ENCODE measurements around the gene MRPS34.

MRPS34 gene

DNA sequence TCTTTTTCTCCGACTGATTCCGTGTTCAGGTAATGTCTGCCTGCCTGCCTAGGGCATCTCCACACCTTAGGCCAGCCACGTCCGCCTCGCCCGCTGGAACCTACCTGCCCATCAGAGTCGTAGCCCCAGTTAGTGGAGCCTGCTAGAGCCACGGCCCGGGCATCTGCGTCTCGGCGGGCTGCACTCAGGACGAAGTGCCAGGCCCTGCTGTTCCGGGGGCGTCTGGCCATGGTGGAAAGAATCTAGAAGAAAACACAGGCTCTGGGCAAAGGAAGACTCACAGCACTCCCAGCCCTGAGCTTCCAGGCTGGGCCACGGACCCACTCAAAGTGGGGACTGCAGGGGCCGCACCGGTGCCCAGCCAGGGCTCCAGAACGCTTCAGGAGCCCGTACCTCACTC lies 8.3 kb upstream of the MRPS34 start:
- DNase-seq (ENCODE audit: low read depth) = no peak

DNA sequence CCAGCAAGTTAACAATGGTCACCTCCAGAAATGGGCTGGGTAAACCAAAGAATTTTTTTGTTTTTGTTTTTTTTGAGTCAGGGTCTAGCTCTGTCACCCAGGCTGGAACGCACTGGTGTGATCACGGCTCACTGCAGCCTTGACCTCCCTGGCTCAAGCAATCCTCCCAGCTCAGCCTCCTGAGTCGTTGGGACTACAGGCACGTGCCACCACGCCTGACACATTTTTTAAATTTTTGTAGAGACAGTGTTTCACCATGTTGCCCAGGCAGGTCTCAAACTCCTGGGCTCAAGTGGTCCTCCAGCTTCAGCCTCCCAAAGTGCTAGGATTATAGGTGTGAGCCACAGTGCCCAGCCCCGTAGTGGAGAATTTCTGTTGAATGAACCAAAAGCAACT lies 7.7 kb upstream of the MRPS34 start:
- DNase-seq (ENCODE audit: low read depth) = no peak

DNA sequence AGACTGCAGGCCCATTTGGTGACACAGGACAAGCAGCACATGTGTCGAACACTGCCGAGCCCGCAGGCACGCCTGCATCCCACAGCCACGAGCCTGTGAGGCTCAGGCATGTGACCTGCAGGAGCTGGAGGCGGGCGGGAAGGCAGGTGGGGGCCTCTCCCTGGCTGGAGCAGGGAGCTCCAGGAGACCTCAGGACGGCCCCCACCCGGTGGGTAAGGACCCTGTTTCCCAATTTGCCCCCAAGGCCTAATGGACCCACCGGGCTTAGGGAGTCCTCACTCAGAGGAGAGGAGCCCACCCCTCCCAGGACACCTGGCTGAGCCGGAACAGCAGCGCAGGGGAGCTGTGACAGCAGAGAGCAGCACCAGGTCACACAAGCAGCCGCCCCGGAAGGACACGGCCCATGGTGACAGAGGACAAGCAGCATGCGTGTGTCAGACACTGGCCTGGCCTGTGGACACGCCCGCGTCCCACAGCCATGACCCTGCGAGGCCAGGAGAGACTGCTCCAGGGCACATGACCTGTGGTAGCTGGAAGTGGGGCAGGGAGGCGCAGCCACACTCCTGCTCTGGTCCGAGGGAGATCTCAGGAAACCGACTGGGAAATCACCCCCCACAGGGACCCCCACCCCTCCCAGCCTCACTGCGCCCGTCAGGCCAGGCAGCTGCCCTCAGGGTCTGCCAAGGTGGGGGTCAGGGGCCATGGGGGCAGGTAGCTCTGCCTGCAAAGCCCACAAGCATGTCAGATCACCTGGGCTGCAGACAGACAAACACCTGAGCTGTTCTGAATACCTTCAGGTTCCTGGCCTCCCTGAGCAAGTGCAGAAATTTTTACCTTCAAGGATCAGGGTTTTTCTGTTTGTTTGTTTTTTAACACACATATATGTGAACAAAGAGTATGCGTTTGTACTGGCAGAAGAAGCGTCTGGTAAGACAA lies 7.1 kb upstream of the MRPS34 start:
- DNase-seq (ENCODE audit: low read depth) = no peak

DNA sequence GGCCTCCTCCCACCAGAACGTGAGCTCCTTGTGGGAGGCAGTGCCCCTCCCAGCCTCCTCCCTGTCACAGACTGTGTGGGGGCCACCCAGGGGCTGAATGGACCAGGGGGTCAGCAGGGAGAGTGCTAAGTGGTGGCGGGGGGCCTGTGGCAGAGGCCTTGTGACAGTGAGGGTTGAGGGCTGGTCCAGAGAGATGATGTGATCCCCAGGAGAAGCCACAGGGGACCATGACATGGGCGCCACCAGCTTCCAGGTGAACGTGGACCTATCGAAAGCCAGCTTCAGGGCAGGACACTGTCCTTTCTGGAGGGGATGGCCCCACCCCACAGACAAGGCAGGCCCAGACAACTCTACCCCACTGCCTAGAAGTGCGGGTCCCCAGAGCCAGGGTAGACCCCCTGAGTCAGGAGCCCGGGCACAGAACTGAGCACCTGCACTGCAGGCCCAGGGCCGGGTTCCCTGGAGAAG lies 6.3 kb upstream of the MRPS34 start:
- no peak for DNase-seq (ENCODE audit: low read depth)

DNA sequence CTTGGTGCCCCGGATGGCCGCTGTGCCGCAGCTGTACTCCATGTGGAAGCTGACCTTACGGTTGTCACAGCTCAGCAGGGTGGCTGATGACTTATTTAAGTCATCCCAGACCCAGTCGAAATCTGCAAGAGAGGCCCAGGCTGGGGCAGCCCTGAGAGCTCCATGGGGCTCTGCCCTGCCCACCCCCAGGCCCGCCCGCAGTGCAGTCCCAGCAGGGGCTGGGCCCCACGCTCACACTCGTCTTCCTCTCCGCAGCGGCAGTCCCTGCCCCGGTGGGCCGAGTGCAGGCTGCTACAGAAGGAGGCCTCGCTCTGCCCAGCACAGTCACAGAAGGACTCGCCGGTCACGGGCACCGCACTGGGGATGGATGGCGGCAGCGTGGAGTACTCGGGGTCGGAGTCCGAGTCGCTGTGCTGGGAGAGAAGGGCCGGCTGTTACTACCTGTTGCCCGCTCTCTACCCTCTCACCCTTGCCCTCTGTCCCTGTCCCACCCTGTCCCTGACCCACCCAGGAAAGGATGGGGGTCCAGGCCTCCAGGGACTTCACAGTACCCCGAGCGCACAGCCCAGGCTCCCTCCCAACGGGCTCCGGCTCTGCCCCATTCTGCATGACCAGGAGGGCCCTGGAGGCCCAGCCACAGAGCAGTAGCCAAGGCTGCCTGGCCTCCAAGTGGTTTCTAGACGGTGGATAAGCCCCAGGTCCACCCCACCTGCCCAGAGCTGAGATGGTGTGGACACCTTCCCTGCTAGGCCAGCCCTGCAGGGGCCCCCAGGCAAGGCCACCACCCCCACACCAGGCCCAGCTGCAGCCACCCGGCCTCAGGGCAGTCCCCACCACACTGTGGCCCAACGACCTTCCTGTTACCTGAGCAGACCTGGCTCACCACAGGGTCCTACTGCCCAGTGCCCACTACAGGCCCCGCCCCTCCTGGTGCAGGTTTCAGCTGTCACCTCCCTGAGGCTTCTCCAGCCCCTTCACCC lies 5.6 kb upstream of the MRPS34 start:
- no peak for DNase-seq (ENCODE audit: low read depth)

DNA sequence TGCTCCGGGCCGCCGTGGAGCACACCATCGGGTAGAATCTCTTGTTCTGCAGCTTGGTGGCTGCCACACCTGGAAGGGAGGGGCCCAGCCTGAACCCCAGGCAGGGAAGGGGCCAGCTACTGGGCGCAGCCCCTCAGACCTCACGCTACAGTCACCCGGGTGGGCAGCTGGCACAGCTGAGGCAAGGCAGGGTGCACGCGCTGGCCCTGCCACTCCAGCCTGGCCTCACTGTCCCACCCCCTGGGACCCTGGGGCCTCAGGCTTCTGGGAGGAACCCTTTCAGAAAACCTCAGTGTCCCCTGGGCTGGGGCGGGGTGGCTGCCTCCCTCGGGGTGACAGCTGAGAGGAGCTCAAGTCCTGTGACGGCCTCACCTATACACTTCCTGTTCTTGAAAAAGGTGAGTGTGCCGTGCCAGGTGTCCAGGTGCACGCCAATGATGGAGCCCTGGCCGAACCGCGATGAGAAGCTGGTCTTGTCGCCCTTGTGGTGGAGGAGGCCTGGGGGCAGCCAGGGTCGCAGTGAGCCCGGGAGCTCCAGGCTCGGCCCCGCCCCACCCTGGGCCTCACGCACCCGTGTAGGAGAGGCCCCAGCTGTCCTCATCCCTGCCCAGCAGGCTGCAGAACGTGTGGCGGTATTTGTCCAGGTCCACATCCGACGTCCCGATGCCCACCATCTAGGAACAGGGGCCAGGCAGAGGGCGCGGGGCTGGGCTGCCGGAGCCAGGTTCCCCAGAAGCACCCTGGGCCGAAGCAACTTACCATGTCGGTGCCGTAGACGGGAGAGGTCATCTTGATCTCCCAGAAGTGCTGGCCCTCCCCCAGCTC lies 4.7 kb upstream of the MRPS34 start:
- no peak for DNase-seq (ENCODE audit: low read depth)

DNA sequence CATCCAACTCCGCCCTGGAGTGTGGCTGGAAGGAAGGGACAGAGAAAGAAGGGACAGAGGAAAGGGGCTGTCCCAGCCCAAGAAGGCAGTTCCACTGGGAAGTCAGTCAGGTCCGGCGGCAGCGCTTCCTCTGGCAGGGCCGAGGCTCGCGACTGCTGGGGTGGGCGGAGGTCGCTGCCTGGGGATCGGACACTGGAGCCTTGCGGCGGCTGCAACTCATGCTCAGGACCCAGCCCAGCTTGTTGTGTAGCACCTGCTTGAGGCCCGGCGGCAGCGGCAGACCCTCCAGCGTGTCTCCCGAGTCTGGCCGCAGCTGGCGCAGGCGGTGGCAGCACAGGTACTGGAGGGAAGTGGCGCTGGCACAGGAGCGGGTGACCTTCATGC lies 4.0 kb upstream of the MRPS34 start:
- no peak for DNase-seq (ENCODE audit: low read depth)

DNA sequence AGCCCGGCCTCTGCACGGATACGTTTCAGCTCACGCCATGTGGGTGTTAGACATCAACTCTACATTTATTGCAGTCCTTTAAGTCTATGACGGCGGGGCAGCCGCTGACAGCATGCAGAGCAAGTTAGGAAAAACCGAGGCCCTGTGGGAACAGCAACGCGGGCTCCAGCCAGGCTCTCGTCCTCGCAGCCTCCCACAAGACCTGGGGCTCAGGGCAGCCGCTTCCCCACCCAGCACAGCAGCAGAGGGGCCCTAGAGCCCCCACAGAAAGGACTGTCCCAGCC lies 3.7 kb upstream of the MRPS34 start:
- DNase-seq (ENCODE audit: low read depth) = no peak

DNA sequence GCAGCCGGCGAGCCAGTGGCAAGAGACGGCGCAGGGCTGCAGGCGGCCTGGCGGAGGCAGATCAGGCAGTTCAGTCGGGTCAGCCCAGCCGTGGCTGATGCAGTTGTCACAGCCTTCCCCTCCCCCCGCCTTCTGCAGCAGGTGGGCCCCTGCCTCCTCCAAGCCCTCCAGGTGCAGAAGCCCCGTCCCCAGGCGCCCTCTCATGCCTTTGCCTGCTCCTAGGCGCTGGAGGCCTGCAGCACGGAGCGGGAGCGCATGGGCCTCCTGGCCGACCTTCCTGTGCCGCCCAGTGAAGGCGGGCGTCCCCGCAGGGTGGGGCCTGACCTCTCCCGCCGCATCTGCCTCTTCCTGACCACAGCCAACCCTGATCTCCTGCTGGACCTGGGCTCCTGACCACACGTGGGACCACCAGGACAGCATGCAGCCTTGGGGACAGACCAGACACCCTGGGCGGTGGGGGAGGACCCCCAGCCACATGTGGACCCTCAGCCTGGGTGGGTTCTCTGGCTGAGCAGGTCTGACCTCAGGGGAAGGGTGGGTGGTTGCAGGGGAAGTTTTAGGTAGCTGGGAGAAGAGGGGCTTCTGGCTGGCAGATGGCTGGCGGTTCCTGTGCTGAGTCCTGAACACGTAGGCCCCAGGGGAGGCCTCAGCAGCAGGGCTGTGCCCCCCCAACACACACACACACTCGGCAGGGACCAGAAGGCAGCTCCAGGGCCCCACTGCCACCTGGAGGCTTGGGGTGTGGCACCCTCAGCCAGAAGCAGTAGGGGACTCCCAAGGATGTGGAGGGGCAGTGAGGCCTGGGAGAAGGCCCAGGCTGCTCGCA lies 3.1 kb upstream of the MRPS34 start:
- no peak for DNase-seq (ENCODE audit: low read depth)

DNA sequence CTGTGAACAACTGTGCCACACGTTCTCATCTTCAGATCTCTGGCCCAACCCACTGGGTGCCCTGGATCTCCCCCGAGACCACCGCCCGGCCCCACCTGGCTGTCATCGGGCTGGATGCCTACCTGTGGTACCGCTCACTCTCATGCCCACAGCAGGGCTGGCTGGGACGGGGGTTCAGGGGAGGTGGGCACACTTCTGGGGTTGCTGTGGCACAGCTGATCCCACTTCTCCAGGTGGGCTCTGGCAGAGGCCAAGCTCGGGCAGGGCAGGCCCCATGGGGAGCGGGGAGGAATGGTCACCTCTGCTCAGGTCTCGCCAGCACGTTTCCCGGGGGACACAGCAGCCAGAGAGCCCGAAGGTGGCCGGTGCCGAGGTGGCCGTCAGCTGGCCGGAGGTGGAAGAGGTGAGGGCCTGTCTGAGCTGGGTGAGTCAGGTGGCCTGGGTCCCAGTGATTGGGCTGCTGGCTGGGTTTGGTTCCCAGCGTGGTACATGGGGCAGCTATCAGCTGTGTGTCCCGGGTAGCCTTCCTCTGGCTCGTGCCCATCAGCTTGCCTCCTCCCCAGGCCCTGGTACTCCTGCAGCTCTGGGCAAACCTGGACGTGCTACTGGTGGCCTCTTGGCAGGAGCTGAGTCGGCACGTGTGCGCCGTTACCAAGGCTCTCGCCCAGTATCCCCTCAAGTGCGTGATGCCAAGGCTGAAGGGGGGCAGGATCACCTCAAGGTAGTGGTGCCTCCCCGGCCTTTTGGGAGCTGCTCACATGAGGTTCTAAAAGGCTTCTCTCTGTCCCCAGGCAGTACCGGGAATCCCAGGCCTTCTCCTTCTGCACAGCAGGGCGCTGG lies 2.3 kb upstream of the MRPS34 start:
- no peak for DNase-seq (ENCODE audit: low read depth)

DNA sequence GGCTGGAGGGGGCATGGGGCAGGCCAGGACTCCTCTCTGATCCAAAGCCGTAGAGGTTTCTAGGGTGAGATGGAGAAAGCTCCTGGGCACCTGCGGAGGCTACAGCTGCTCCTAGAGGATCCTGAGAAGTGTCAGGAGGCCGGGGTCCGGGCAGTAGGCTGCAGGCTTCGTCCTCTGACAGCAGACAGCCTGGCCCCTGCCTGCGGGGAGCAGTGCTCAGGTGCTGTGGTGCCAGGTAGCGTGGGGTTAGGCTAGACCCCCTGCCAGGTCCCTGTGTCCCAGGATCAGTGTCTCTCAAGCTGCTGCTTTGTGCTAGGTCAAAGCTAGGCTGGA lies 1.5 kb upstream of the MRPS34 start:
- no peak for DNase-seq (ENCODE audit: low read depth)

DNA sequence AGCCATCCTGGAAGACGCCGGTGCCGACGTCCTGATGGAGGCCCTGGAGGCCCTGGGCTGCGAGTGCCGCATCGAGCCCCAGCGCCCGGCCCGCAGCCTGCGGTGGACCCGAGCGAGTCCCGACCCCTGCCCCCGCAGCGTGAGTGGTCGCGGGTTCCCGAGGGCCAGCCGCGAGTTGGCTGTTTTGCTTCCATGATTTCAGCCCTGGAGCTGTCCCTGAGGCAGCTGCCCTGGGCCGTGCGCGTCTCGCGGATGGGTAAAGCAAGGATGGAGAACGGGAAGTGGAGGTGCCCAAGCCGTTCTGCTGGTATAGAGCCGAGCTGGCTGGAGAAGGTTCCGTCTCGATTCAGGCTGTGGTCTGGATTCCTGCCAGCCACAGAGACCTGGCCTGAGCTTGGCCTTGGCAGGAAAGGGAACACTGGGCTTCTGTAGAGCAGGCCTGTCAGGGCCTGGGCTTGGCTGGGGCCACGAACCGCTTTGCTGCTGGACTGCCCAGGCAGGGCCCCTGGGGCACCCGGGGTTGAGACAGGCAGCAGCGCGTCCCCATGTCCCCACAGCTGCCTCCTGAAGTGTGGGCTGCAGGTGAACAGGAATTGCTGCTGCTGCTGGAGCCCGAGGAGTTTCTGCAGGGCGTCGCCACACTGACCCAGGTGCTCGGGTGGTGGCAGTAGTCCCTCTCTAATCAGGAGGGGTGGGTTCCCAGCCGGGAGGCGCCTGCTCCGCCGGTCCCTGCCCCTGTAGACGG lies 941 bp upstream of the MRPS34 start:
- no peak for DNase-seq (ENCODE audit: low read depth)

DNA sequence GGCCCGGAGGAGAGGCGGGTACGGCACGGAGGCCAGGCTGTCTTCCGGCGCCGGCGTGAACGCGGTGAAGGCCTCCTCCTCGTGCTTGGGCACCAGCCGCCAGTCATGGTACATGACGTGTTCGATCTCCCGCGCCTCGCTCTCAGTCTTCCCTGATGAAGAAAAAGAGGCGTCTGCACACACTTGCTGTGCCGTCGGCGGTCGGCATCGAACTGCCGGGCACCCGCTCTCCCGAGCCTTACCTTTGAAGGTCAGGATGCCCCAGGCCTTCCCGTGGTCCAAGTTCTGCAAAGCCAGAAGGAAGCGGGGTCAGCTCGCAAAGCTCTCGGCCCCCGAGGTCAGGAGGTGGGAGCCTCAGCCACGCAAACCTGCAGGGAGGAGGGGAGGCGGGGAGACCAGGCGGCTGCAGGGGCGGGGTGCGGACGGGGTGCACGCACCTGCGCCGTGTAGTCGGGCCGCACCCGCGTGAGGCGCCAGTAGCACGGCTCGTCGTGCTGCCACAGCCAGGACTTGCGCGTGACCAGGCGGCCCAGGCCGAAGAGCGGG lies 499 bp downstream of the MRPS34 start, which contains the start of gene EME2:
Gene EME2, plus strand, starts transcription at position 449 of the 546 bp plus-strand sequence. CDS start 418 bp downstream, outside the sequence.
- DNase-seq (ENCODE audit: low read depth) = no peak

DNA sequence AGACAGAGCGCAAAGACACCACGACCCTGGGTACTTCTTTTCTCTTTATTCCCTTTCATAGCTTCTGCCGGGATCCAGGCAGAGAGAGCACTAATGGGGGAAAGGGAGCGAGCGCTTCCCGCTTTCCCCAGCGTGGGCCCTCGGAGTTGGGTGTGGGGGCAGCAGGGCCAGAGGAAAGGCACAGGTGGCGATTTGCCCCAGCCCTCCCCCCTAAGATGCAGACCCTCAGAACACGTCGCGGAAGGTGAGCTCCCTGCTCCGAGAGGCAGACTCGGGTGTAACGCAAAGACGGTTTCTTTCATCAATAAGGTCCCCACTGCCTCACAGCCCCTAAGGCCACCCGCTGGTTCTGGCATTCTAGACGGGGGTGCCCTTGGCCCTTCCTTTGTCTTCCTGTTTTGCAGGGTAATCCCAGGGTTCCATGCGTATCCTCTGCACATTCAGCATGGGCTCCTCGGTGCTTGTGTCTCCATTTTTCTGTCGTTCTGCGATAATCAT lies 1.0 kb downstream of the MRPS34 start:
- no peak for DNase-seq (ENCODE audit: low read depth)

DNA sequence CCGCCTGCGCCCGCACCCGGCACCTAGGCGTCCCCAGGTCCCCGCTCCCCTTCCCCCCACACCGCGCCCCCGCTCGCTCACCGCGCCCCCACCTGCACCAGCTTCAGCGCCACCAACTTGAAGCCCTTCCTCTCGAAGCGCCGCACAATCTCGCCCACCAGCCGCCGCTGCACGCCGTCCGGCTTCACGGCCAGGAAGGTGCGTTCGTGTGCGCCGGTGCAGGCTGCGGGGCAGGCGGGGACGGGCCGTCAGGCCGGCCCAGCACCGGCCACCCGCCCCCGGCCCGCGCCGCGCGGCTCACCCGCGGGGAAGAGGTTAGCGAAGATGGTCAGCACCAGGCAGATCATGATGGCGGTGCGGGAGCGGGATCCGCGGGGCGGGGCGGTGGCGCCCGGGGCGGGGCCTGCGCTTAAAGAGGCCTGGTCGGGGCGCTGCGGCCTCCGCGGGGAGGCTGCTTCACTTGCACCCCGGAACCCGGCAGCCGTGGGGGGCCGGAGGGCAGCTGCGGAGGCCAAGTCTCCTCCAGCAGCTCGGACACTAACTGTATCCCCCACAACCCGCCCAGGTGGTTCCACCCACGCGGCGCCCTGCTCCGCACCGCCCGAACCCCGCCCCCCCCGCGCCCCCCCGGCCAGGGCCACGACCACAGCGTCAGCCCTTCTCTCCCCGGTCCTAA lies 1.6 kb downstream of the MRPS34 start, which contains the start of gene NME3:
Gene NME3, minus strand, starts transcription at position 356 of the 676 bp plus-strand sequence. Its CDS starts 9 bp downstream, at position 347.
- peak; percentile 60 for DNase-seq (ENCODE audit: low read depth)

DNA sequence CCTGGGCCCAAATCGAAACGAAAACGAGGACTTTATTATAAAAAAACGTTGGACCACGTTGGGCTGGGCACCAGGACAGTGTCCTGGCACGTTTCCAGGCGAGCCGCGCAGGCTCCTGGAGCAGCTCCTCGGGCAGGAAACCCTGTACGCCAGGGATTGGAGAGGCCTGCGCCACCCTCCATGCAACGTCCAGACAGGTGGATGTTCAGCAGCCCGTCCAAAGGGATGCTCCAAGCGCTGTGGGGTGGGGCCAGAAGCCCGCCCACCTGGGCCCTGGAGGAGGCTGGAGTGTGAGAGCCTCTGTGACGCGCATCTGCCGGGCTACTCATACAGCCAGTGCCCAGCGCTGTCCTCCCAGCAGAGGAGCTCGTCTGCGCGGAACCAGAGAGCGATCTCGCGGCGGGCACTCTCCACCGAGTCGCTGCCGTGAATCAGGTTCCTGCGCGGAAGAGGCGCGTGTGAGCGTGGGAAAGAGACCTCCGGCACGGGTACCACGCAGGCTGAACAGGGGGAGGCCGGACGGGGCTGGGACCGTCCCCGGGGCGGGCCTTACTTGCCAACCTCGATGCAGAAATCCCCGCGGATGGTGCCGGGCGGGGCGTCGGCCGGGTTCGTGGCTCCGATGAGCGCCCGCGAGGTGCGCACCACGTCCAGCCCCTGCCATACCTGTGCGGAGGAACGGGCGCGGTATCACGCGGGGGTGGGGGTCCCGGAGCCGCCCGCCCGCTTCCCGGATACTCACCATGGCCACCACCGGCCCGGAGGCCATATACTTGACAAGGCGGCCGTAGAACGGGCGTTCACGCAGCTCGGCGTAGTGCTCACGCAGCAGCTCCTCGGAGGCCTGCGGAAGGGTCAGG lies 2.4 kb downstream of the MRPS34 start:
- DNase-seq (ENCODE audit: low read depth) = peak; percentile 36

Data from stimulated activated CD8-positive, alpha-beta memory T cell treated with anti-CD3 and anti-CD28 coated beads, Interleukin-12 subunit alpha, Interleukin-12 subunit beta, amount 100 ng/mL, for 4 hours (primary cell).